Mesenchymal stem cell (in vitro differentiated cells and primary cell): ENCODE data around the gene DLEC1.
"Not testable (repeated sequence)": the region's sequence is repeated elsewhere in the genome, so short reads cannot be mapped to it uniquely, and the experiment has no call there.

Experiments
- DNase-seq: peaks from one replicate; pipeline ENCODE4 v3.0.0-alpha.2; 2013
- H2AFZ ChIP-seq: one replicate; pipeline ENCODE4 v1.6.1; 2013; ENCODE audit warnings: low read depth, mild to moderate bottlenecking, control low read depth, inconsistent platforms, low read length, moderate library complexity
- H2AK5ac ChIP-seq: 2 replicates; pipeline ENCODE4 v1.6.1; 2013; ENCODE audit warnings: low read length, moderate library complexity, mild to moderate bottlenecking, inconsistent platforms; ENCODE audit not compliant: severe bottlenecking
- H2BK120ac ChIP-seq: one replicate; pipeline ENCODE4 v1.6.1; 2013; ENCODE audit warnings: low read depth, mild to moderate bottlenecking, inconsistent platforms, low read length, moderate library complexity
- H2BK12ac ChIP-seq, 2 experiments: one replicate each; pipeline ENCODE4 v1.6.1; 2013; ENCODE audit warnings: inconsistent platforms in 2 of 2, low read length in 2 of 2, mild to moderate bottlenecking in 2 of 2, moderate library complexity in 2 of 2, control low read depth in 1 of 2
- H2BK15ac ChIP-seq: one replicate; pipeline ENCODE4 v1.6.1; 2013; ENCODE audit warnings: mild to moderate bottlenecking, low read depth, inconsistent platforms; ENCODE audit not compliant: poor library complexity, severe bottlenecking
- H2BK5ac ChIP-seq: 2 replicates; pipeline ENCODE4 v1.6.1; 2013; ENCODE audit warnings: low read depth, mild to moderate bottlenecking, low read length, control low read depth, inconsistent platforms; ENCODE audit not compliant: poor library complexity, severe bottlenecking
- H3K14ac ChIP-seq, 2 experiments: one replicate each; pipeline ENCODE4 v1.6.1; 2013; ENCODE audit warnings: inconsistent platforms in 2 of 2, low read length in 2 of 2, control low read depth in 1 of 2, mild to moderate bottlenecking in 1 of 2, moderate library complexity in 1 of 2
- H3K18ac ChIP-seq, 2 experiments: one replicate each; pipeline ENCODE4 v1.6.1; 2013; ENCODE audit warnings: inconsistent platforms in 2 of 2, low read length in 2 of 2, control low read depth in 1 of 2, low read depth in 1 of 2, mild to moderate bottlenecking in 1 of 2
- H3K23ac ChIP-seq, 2 experiments: one replicate each; pipeline ENCODE4 v1.6.1; 2013; ENCODE audit warnings: inconsistent platforms in 2 of 2, low read length in 2 of 2, mild to moderate bottlenecking in 2 of 2, moderate library complexity in 2 of 2, control low read depth in 1 of 2
- H3K27ac ChIP-seq: 2 replicates; pipeline ENCODE4 v1.5.1; 2013; ENCODE audit warnings: mild to moderate bottlenecking, moderate library complexity, low read length, control low read depth, inconsistent platforms; ENCODE audit not compliant: poor library complexity, severe bottlenecking
- H3K27me3 ChIP-seq, 2 experiments: 2 replicates each; pipeline versions ENCODE4 v1.6.1 to v1.7.0; 2013; ENCODE audit warnings: low read length in 2 of 2, mild to moderate bottlenecking in 2 of 2, moderate library complexity in 2 of 2, control low read depth in 1 of 2, inconsistent platforms in 1 of 2; ENCODE audit not compliant: control insufficient read depth in 1 of 2, insufficient read depth in 1 of 2
- H3K36me3 ChIP-seq, 2 experiments: 2 replicates each; pipeline versions ENCODE4 v1.6.1 to v1.7.0; 2013; ENCODE audit warnings: low read length in 2 of 2, control low read depth in 1 of 2, inconsistent platforms in 1 of 2, low read depth in 1 of 2, mild to moderate bottlenecking in 1 of 2; ENCODE audit not compliant: insufficient read depth in 2 of 2, control insufficient read depth in 1 of 2
- H3K4ac ChIP-seq, 2 experiments: one replicate each; pipeline ENCODE4 v1.6.1; 2013; ENCODE audit warnings: inconsistent platforms in 2 of 2, low read length in 2 of 2, mild to moderate bottlenecking in 2 of 2, moderate library complexity in 2 of 2, control low read depth in 1 of 2, low read depth in 1 of 2
- H3K4me1 ChIP-seq: 2 replicates; pipeline ENCODE4 v1.6.1; 2013; ENCODE audit warnings: low read depth, low read length, control low read depth; ENCODE audit not compliant: control insufficient read depth, insufficient read depth
- H3K4me2 ChIP-seq: 2 replicates; pipeline ENCODE4 v1.6.1; 2013; ENCODE audit warnings: low read length, mild to moderate bottlenecking, inconsistent platforms; ENCODE audit not compliant: poor library complexity, severe bottlenecking
- H3K4me3 ChIP-seq, 2 experiments: 2 replicates each; pipeline versions ENCODE4 v1.5.1 to v1.7.0; 2013; ENCODE audit warnings: low read length in 2 of 2, mild to moderate bottlenecking in 2 of 2, control low read depth in 1 of 2, low read depth in 1 of 2; ENCODE audit not compliant: insufficient read depth in 1 of 2
- H3K79me1 ChIP-seq: replicated peaks from 2 replicates; pipeline ENCODE4 v1.6.1; 2013; ENCODE audit warnings: mild to moderate bottlenecking, control low read depth, low read length, inconsistent platforms; ENCODE audit not compliant: poor library complexity, severe bottlenecking
- H3K9ac ChIP-seq: 2 replicates; pipeline ENCODE4 v1.7.0; 2013; ENCODE audit warnings: mild to moderate bottlenecking, low read length, moderate library complexity
- H3K9me3 ChIP-seq: 2 replicates; pipeline ENCODE4 v1.7.0; 2013; ENCODE audit warnings: mild to moderate bottlenecking, low read length; ENCODE audit not compliant: control insufficient read depth
- H4K8ac ChIP-seq: one replicate; pipeline ENCODE4 v1.6.1; 2013; ENCODE audit warnings: inconsistent platforms, mild to moderate bottlenecking, low read length, moderate library complexity
- H4K91ac ChIP-seq: one replicate; pipeline ENCODE4 v1.6.1; 2013; ENCODE audit warnings: mild to moderate bottlenecking, low read length, inconsistent platforms
- WGBS: methylation state at CpG from one replicate; pipeline ENCODE4 v1.1.7; 2013; ENCODE audit warnings: mixed read lengths; 5-methylcytosine and 5-hydroxymethylcytosine counted together

DLEC1 gene

DNA sequence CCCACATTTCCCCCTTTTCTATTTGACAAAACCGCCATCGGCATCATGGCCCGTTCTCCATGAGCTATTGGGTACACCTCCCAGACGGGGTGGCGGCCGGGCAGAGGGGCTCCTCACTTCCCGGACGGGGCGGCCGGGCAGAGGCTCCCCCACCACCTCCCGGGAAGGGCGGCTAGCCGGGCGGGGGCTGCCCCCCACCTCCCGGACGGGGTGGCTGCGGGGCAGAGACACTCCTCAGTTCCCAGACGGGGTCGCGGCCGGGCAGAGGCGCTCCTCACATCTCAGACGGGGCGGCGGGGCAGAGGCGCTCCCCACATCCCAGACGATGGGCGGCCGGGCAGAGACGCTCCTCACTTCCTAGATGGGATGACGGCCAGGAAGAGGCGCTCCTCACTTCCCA, 25.4 kb downstream of the DLEC1 start:
- not testable (repeated sequence) for H3K14ac ChIP-seq, H2BK120ac ChIP-seq, H3K4me1 ChIP-seq, H3K9ac ChIP-seq, H3K9me3 ChIP-seq, H2BK12ac ChIP-seq, H2BK5ac ChIP-seq, H3K4me3 ChIP-seq, H2AK5ac ChIP-seq, H3K23ac ChIP-seq, H3K36me3 ChIP-seq, H3K4me2 ChIP-seq, H4K8ac ChIP-seq, H2BK15ac ChIP-seq, H4K91ac ChIP-seq, H3K27ac ChIP-seq, H2AFZ ChIP-seq, DNase-seq, H3K79me1 ChIP-seq, H3K4ac ChIP-seq, H3K18ac ChIP-seq
- 90% methylated on average over 11 of the region's 32 CpGs for WGBS
- H3K27me3 ChIP-seq, result peaks cover 16 to 36% of the 10 kb centered on the region in 2 experiments

DNA sequence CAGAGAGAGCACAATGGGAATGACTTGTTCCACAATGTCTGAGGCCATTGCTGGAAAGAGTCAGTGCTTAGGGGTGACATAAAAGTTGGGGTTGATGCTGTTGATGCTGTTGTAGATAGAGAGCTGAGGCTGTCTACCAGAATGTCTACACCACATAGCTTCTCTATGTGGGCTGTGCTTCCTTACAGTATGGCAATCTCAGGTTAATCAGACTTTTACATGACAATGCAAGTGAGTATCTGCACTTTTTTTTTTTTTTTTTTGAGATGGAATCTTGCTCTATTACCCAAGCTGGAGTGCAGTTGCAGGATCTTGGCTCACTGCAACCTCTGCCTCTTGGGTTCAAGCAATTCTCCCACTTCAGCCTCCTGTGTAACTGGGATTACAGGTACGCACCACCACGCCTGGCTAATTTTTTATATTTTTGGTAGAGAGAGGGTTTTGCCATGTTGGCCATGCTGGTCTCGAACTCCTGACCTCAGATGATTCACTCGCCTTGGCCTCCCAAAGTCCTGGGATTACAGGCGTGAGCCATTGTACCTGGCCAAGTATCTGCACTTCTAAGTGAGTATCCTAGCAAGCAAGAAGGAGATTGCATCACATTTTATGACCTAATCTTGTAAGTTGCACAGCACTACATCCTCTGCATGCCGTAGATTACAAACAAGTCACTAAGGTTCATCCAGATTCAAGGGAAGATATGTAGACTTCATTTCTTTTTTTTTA, 28.7 kb downstream of the DLEC1 start:
- Histone ChIP-seq H3K9ac (no peak overlapping the region), H3K4me3 (no peak overlapping the region), H3K27me3 (peaks cover 14% of the 10 kb centered on the region in 2 experiments), H2BK5ac (no peak overlapping the region), H3K18ac (no peak overlapping the region), H2BK12ac (no peak overlapping the region), H4K8ac (no peak overlapping the region), H3K79me1 (no peaks in the 10 kb centered on the region), H3K36me3 (no peaks in the 10 kb centered on the region), H4K91ac (no peak overlapping the region), H2AFZ (no peak overlapping the region), H3K14ac (no peak overlapping the region), H3K27ac (no peak overlapping the region), H2BK120ac (no peak overlapping the region), H3K4me2 (no peak overlapping the region), H3K23ac (no peak overlapping the region), H2BK15ac (no peak overlapping the region), H2AK5ac (no peak overlapping the region), H3K4me1 (no peaks in the 10 kb centered on the region), H3K4ac (no peak overlapping the region), H3K9me3 (no peaks in the 10 kb centered on the region)
- WGBS, result 80% methylated on average over 6 of the region's 6 CpGs
- no peak for DNase-seq

DNA sequence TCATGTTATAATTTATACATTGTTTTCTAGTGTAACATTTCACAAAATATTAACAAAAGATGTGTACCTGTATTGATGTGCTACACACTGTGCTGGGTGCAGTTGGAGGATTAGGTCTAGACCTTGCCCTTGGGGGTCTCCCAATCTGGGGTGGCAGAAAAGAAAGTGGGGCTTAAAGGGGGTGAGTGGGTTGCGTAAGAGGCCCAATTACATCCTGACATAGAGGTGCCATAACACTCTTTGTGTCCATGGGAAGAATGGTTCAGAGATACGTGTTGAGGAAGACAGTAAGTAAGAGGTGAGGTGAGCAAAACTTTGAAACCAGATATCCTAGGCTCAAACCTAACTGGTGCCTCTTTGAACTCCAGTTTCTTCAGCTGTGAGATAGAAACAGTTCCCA, 31.0 kb downstream of the DLEC1 start:
- no peak overlapping the region for H2BK15ac ChIP-seq
- H3K4me2 ChIP-seq, result no peak overlapping the region
- H3K4me1 ChIP-seq, result no peaks in the 10 kb centered on the region
- DNase-seq, result no peak
- 27% methylated on average over 2 of the region's 2 CpGs for WGBS
- H3K14ac ChIP-seq, result no peak overlapping the region
- H3K27me3 ChIP-seq, result peaks cover 14 to 16% of the 10 kb centered on the region in 2 experiments
- H3K23ac ChIP-seq, result no peak overlapping the region
- no peak overlapping the region for H3K4me3 ChIP-seq
- H3K4ac ChIP-seq, result no peak overlapping the region
- H2BK12ac ChIP-seq, result no peak overlapping the region
- no peak overlapping the region for H2AFZ ChIP-seq
- no peak overlapping the region for H2BK5ac ChIP-seq
- H3K79me1 ChIP-seq, result no peaks in the 10 kb centered on the region
- H4K8ac ChIP-seq, result no peak overlapping the region
- H3K36me3 ChIP-seq, result no peaks in the 10 kb centered on the region
- H3K9ac ChIP-seq, result no peak overlapping the region
- H3K27ac ChIP-seq, result no peak overlapping the region
- no peak overlapping the region for H2AK5ac ChIP-seq
- H2BK120ac ChIP-seq, result no peak overlapping the region
- no peaks in the 10 kb centered on the region for H3K9me3 ChIP-seq
- H3K18ac ChIP-seq, result no peak overlapping the region
- H4K91ac ChIP-seq, result no peak overlapping the region

DNA sequence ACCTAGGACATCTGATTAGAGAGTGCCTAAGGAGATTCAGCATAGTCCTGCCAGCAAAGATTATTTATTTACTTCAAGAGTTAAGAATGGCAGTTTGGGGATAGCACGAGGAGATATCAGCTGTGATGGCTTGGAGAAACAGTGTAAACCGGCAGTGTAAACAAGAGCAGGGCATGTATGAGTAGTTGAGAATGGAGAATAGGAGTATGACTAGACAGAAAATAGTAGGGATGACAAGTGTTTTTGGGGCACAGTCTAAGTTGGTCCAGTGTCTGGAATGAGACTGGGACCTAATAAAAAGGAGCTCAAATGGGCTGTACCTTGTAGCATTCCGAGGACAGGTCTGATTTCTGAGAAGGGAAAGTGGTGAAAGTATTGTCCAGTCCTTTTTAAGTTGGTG, 38.1 kb downstream of the DLEC1 start:
- not testable (repeated sequence) for H3K18ac ChIP-seq, H2BK120ac ChIP-seq, H3K79me1 ChIP-seq, H3K4me1 ChIP-seq, H3K23ac ChIP-seq, H4K91ac ChIP-seq, DNase-seq, H3K14ac ChIP-seq, H4K8ac ChIP-seq, H2BK5ac ChIP-seq, H2AFZ ChIP-seq, H2AK5ac ChIP-seq, H2BK12ac ChIP-seq, H3K27me3 ChIP-seq, H3K9ac ChIP-seq, H3K4me3 ChIP-seq, H3K27ac ChIP-seq, H3K36me3 ChIP-seq, H2BK15ac ChIP-seq, H3K4ac ChIP-seq, H3K4me2 ChIP-seq, H3K9me3 ChIP-seq
- WGBS, result 58% methylated on average over 1 of the region's 3 CpGs
